Astrocyte of the spinal cord (primary cell): ENCODE measurements around the gene RGS3.
A peak's percentile ranks its signal among the peaks of the same experiment; 100 is the strongest.

Experiments
- DNase-seq: peaks from one replicate; pipeline ENCODE4 v3.0.0; 2011; ENCODE audit warnings: low read depth, low spot score
- H3K4me3 ChIP-seq: 2 replicates; pipeline ENCODE4 v1.5.1; 2011; ENCODE audit warnings: low read depth, mild to moderate bottlenecking, low read length, moderate library complexity
- CTCF ChIP-seq: IDR thresholded peaks from 2 replicates; pipeline ENCODE4 v1.5.1; 2012; ENCODE audit warnings: low read depth, mild to moderate bottlenecking, low read length, inconsistent platforms
- in situ Hi-C: cut with HindIII; loops from 2 replicates; pipeline ENCODE4 v1.10.0; 2017; ENCODE audit warnings: low sequenced_read_pairs

The RGS3 gene

GRCh38 chr9:113566016-113566711 lies 102.6 kb downstream of the RGS3 start:
- DNase-seq, result no peak
- H3K4me3 ChIP-seq, result peak overlapping the region; percentile 69
- no peak for TF ChIP-seq CTCF
- in situ Hi-C loops, result no loop called here

- peak overlapping the region; percentile 69 for H3K4me3 ChIP-seq
- no peak for DNase-seq
- in situ Hi-C loops, result no loop called here
- no peak for TF ChIP-seq CTCF
Measured at GRCh38 chr9:113566712-113567071, 103.2 kb downstream of the RGS3 start.

- no peak for TF ChIP-seq CTCF
- in situ Hi-C loops, result no loop called here
- no peak overlapping the region for H3K4me3 ChIP-seq
- no peak for DNase-seq
Measured at GRCh38 chr9:113567361-113568080, 104.0 kb downstream of the RGS3 start.

- no peak overlapping the region for H3K4me3 ChIP-seq
- in situ Hi-C loops, result no loop called here
- no peak for TF ChIP-seq CTCF
- no peak for DNase-seq
Measured at GRCh38 chr9:113568081-113568435, 104.5 kb downstream of the RGS3 start.

- TF ChIP-seq CTCF, result no peak
- in situ Hi-C loops, result no loop called here
- H3K4me3 ChIP-seq, result no peak overlapping the region
- DNase-seq, result no peak
Measured at GRCh38 chr9:113568571-113569321, 105.2 kb downstream of the RGS3 start.

GRCh38 chr9:113569472-113570060 lies 106.0 kb downstream of the RGS3 start:
- TF ChIP-seq CTCF, result no peak
- DNase-seq, result no peak
- no peak overlapping the region for H3K4me3 ChIP-seq
- in situ Hi-C loops, result no loop called here
